ENCODE results near the gene APBB2.
A peak's percentile ranks its signal among the peaks of the same experiment; 100 is the strongest.

Gene APBB2

GRCh38 chr4:41215155-41215554, 813 bp upstream of the APBB2 start:
- DNase-seq: no peak

GRCh38 chr4:41214825-41215146, 444 bp upstream of the APBB2 start:
- no peak for DNase-seq

DNA sequence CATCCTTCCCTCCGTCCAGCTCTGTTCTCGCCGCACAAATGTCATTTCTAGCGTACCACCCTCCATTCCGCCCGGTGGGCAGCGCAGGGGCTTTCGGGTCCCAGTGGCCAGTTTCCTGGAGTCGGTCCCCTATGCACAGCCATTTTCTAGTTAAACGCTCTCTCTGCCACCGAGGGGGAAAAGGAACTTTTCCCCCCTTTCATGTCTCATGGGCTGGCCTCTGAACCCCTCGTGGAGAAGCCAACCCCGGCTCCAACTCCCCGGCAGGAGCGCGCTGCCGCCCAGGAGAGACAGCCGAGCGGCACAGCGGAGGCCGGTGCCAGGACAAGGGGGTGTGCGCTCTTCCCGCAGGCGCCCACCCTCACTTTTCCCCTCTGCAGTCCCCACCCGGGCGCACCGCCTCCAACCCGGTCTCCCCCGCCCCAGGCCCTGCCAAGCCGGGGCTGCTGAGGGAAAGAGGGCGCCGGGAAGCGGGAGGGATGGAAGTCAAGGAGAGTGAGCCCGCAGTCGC, 662 bp downstream of the APBB2 start:
- no peak for DNase-seq

GRCh38 chr4:41212616-41213203, 1.6 kb downstream of the APBB2 start:
- peak; percentile 63 for DNase-seq

DNA sequence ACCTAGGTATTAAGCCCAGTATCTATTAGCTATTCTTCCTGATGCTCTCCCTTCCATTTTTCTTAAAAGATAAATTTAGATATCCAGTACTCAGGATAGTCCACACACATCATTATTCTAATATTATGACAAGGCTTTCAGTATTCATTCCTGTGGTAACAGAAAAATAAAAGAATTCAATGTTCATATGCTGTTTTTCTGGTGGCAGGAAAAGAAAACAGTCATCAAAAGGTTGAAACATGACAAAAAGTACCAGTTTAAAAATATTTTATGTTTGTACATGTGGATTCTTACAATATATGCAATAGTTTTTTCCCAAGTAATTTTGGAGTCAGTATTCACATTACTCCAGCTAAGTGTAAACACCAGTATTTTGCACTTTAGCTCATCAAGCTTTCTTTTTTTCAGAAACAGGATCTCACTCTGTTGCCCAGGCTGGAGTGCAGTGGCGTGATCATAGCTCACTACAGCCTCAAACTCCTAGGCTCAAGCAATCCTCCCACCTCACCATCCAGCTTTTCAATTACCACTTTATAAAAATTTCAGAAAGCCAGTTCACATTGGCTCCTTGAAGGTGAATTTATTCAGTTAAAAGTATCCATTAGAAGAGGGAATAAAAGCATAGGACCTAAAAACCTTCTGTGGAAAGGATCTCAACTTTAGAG, 2.3 kb downstream of the APBB2 start:
- DNase-seq: peak; percentile 63

DNA sequence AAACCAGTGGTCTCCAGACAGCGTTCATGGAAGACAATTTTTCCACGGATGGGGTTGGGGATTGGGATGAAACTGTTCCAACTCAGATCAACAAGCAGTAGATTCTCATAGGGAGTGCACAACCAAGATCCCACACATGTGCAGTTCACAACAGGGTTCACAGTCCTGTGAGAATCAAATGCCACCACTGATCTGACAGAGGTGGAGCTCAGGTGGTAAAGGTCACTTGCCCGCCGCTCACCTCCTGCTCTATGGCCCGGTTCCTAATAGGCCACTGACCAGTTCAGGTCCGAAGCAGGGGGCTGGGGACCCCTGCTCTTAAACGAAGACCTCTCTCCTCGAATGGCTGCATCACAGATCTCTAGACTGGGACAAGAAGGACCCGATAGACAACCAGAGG, 4.4 kb downstream of the APBB2 start:
- DNase-seq: no peak

- no peak for DNase-seq
These were observed 5.2 kb downstream of the APBB2 start for GRCh38 chr4:41209187-41209586.

DNA sequence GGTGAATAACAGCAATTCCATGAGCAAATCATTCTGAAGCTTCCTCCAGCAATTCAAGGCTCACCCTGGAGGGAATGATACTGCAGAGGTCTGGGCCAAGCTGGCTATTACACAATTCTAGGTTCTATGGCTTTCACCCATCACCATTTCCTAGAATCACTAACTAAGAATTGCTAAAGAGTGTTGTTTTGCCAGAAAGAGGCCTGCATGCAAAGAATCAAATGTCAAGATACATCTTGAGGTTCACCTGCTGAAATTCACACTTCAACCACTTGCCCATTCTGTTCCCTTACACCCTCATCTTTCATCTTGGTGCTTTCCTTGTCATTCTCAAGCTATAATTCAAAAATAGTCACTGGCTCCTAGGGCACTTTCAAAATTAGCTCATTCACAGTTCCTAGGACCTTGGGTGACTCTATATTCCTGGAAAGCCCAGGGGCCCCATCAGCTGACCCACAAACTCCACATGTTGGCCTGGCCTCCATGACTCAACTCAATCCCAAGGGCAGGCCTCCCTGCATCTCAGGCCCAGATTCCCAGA, 7.0 kb downstream of the APBB2 start:
- no peak for DNase-seq

GRCh38 chr4:41205854-41206460, 8.4 kb downstream of the APBB2 start:
- DNase-seq: no peak

DNA sequence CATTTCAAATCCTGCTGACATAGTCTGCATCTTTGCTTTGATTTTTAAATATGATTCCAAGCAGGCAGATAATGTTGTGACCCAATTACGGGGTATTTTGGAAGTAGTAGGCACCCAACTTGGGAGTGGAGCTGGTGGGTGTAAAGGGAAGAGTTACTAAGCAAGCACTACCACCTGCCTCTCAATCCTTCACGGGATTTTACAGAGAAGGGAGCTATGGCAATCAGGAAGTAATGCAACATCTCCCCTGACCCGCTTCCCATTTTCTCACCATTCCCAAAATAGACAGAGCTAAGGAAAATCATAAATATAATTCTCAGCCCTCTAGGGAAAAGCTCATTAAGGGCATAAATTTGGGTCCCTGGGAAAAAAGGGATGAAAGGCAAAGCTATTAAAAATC, 9.2 kb downstream of the APBB2 start:
- no peak for DNase-seq

DNA sequence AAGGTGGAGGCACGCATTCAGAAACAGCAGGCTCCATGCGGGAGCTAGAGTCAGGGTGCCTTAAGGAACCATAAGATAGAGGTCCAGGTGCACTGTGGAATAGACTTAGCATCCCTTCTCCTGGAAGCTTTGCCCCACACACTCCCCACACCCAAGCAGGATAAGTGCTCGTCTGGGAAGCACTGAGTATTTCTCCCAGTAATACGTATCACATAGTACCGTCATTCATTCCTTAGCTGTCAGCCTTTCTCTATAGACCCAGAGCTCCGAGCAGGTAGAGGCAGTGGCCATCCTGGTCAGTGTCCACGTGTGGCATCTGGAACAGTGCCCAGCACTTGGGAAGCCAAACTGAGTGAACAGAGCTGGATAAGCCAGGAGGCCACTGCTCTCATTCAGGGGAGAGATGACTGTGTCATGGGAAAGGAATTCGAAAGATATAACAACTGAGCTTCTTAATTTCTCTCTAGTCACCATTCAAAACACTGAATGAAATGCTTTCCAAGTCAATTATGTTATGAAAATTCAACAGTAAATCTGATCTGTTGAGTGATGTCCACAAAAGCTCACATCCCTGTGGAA, 9.9 kb downstream of the APBB2 start:
- DNase-seq: peak; percentile 82

- no peak for DNase-seq
These were observed 10.5 kb downstream of the APBB2 start for GRCh38 chr4:41203841-41204240.

DNA sequence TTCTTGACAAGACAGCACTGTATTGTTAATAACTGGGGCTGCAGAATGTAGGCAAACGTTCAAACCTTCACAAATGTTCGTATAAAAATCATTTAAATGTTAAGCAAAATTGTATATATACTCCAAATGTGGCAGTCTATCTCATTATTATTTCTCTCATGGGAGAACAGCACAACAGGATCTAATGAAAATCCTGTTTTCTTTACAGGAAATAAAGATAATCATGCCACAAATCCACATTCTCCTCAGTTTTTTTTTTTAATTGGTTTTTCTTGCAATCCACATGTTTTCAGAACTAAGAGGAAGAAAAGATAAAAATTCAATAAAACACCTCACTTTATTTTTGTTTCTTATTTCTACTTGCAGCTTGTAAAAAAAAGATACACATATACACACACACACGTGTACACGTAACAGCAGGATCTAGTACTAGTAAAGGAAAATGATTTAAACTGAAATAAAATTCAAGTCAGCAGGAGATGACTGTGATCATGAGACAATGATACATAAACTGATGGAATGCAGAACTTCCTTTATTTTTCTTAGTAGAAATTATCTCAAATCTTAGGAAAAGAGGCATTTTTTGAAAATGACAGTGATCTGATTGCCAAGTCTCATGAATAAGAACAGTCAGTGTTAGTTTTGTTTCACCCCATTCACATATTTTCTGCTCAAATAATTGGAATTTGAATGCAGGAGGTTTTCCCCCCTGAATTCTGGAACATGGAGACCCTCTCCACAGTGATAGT, 11.3 kb downstream of the APBB2 start:
- DNase-seq: peak; percentile 55

DNA sequence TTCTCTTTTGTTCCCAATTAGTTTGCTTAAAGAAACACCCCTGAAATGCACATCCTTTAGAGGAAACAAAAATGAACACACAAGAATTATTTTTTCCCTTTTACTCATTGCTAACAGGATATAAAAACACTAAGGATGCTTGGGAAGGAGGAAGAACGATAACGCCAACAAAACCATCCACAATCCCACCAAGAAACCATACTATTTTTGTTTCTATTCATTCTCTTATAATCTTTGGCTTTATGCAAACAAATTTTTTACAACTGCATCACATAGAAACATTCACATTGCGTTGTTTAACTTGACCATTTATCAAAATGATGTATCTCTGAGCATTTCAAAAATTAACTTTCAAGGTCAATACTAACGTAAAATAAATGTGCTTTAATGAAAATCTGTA, 12.0 kb downstream of the APBB2 start:
- no peak for DNase-seq

DNA sequence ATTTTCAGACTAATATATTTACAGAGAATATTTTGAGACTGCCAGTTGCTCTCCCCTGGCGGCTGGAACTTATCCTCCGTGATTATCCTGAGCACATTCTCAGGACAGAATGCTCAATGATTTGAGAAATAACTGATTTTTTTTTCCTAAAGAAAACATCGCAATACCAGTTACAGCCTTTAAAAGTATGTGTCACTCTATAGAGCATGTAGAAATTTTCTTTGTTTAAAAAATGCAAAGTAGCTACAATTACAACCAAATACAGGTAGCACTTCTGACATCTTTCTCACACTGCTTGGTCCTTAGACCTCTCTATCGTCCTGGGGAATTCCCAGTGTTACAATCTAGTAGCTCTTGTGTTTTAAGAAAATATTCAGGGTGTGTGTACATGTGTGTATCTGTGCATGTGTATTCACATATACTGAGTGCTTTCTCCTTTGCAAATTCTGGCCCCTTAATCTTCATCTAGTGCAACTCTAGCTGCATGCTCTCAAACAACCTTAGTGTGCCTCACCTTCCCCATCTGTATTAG, 13.8 kb downstream of the APBB2 start:
- DNase-seq: no peak

DNA sequence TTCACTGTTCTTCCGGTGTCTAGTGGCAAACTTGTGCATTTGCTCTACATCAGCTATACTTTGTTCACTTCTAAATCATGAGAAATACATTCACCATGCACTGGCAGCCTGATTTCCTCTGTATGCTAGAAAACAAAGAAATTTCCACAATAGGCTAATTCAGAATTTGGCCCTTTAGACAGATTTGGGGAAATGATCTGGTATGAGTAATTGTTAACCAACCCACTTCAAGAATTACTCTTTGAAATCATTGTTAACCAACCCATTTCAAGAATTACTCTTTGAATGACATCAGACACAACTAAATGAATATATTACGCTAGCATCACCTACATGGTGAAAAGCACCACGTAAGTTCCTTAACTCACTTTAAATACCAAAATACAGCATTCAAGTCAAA, 14.6 kb downstream of the APBB2 start:
- DNase-seq: no peak

DNA sequence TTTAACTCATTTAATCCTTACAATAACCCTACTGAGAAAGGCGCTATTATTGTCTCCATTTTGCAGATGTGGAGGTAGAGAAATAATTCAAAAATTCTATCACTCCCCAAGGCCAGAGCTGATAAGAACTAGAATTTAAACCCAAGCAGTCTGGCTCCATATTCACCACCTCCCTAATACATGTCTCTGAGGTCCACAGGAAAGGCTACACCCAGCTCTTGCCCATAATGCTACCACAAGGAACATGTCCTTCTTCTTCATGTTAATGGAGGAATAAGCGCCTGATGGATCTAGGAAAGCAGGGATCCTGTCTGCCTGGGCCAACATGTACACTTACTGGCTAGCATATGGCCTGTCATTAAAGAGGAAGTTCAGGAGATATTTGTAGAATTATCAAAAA, 16.3 kb downstream of the APBB2 start:
- DNase-seq: no peak

GRCh38 chr4:41197495-41197894, 16.8 kb downstream of the APBB2 start:
- no peak for DNase-seq

DNA sequence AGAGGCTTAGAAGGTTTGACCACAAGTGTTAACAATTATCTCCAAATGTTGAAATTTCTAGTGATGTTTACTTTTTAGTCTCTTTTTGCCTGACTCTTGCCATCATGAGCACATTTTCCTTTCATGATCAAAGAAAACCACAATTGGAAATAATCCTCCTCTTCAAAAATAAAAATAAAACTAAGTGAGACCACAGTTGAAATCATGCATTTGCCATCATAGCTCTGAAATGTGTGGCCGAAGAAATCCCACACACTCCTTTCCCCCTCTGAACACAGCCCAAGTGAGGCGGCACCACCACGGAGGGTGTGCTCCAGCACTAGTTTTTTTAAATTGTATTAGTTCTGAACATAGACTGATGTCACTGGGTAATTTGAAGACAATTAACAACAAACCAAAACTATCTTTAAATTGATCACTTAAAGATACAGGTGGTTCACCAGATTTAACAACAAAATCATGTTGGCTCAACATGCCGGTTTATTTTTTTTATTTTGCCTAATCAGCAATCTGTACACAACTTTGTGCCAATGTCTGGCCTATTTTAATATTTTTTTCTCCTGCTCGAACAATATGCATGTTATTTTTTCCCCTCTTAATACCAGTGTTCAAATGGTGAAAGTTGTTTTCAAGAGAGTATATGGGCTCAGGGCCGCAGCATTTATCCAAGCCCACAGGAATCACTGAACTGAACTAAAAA, 17.6 kb downstream of the APBB2 start:
- peak; percentile 56 for DNase-seq

GRCh38 chr4:41192136-41192535, 22.2 kb downstream of the APBB2 start:
- DNase-seq: no peak

GRCh38 chr4:41189666-41190065, 24.7 kb downstream of the APBB2 start:
- DNase-seq: no peak

- DNase-seq: no peak
These were observed 25.3 kb downstream of the APBB2 start for GRCh38 chr4:41189076-41189475.

Measured in fibroblast of skin of scalp (primary cell).